Stromal cell of bone marrow (primary cell): ENCODE results near the gene CHSY3.

Experiments
- DNase-seq: peaks from one replicate; pipeline ENCODE4 v3.0.0-alpha.2; 2012; ENCODE audit warnings: low read depth

The CHSY3 gene

GRCh38 chr5:129945774-129946270 lies 41.6 kb downstream of the CHSY3 start:
- DNase-seq, result peak; percentile 28

- DNase-seq, result no peak
These were observed 46.8 kb downstream of the CHSY3 start for GRCh38 chr5:129951039-129951438.

DNA sequence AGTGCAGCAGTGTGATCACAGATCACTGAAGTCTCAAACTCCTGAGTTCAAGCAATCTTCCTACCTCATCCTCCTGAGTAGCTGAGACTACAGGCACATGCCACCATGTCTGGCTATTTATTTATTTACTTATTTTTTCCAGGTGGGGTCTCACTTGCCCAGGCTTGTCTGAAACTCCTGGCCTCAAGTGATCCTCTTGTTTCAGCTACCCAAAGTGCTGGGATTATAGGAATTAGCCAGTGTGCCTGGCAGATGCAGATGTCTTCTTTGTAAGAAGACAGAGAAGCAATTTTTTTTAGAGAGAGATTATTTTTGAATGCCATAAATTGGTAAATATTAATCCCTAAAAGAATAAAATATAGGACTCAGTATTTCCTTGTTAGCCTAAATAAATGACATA lies 54.3 kb downstream of the CHSY3 start:
- DNase-seq, result no peak

DNA sequence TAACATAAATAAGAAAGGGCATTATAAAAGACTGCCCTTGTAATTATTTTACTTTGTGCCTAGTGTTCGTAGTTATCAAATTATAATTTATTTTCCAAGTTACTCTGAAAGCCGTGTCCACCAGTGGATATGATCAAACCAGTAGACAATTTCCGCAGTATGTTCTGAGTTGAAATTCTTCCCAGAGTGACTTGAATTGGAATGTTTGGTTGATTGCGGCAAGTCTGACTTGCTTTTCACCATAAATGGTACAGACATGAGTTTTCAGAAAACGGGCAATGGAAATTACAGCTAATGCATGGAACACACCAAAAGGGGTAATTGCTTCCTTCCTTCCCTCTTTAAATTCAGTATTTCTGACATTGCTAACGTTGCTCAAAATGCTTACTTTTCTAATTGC lies 56.6 kb downstream of the CHSY3 start:
- peak; percentile 61 for DNase-seq

GRCh38 chr5:129962506-129962905 lies 58.2 kb downstream of the CHSY3 start:
- no peak for DNase-seq

DNA sequence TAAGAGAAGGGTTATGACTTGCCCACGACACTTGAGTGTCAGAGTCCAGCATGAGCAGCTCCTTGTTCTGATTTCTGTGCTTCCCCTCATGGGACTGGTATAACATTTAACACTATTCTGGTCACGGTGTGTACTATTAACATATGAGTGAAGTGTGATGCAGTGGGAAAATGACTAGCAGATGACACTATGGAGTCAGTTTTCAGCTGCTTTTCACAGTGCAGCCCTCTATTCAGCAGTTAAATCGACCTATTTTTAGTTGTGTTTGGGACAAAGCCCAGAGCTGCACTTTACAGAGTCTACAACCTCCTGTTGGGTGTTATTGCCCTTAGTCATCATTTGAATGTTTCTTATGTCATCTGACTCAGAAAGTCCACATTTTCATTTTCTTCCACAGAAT lies 59.1 kb downstream of the CHSY3 start:
- DNase-seq, result peak; percentile 96

DNA sequence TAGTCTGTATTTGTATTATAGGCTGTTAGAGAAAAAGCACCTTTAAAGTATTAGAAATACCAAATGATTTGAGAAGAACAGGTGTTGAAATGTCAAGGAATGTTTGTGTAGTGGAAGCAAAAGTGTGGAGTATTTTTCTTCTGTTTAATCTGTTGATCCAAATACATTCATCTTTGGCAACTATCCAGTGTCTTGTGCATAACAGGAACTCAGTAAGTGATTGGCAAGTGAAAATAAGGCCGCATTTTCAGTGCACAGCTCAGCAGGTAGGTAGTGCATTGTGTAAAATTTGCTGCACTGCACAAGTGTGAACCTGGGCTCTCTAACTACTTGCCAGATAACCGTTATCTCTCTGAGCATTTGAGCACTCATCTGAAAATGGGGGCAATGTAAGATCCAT lies 61.8 kb downstream of the CHSY3 start:
- DNase-seq, result no peak

DNA sequence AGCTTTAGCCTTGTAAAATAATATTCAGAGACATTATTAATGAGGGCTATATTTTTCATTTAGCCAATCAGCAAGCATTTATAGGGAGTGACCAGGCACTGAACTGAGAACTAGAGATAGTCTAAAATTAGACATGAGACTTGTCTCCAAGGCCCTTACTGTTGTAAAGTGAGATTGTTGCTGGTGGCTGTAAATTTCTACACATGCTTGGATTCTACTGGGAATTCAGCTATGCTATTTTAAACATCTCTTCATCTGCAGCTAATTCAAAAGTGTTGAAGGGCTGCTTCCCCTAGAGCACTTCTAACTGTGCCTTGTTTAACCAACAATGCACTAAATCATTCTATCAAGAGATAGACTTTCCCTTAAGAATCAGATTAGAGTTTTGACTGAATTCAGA lies 67.4 kb downstream of the CHSY3 start:
- no peak for DNase-seq

DNA sequence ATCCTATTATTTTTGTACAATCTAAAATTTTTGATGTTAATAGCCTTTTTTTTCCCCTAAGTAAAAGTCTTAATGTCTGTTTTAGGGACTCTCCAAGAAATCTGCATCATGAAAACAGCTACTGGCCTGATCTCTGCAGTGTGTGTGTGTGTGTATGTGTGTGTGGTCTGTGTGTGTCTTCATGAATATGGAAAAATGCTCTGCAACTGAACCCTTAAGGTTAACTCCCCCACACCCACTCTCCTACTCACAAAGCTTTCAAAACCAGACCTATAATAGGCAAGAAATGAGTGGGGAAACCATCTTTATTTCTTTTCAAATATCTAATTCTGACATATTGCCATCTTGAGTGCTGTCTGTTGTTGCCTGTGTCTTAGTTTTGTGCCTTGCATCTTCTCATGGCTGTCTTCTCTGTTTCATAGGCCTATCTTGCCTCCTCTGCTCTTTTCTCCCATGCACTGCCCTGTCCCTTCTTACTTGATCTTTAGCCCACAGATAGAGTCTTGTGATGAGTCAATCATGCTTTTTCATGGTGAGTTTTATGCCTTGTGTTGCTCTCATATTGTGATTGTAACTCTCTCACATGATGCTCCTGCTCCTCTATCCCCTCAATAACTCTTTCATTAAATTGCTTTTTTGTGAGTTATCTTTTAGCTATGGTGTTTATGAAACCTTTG lies 68.3 kb downstream of the CHSY3 start:
- DNase-seq, result no peak

DNA sequence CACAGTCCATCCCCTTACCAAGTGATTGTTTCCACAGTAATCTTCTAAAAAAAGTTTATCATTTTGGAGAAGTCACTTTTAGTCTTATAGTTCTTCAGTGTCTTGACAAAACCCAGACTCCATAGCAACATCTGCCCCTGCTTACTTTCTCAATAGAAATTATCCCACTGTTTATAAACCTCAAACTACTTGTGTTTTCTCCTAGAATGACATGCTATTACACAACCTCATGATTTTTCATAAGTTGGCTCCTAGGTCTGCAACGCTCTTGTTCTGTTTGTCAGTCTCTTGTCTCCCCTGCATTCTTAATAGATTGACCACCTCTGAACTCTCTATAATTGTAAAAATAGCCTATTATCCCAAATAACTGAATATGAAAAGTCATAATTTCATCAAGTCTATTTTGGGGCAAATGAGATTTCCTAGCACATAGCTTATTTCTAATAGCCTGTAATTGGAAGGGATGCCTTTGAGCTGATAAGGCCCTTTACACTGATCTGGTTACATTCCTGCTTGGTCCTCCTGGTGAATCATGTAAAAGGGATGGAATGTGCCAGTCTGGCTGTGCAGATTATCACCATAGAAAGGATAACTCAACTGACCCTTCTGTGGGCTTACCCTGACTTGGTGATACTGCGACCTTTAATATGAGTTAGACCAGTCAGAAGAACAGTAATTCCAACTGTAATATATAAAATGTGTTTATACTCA lies 69.6 kb downstream of the CHSY3 start:
- DNase-seq, result no peak

GRCh38 chr5:129977810-129978209 lies 73.5 kb downstream of the CHSY3 start:
- DNase-seq, result no peak

GRCh38 chr5:129978270-129978669 lies 74.0 kb downstream of the CHSY3 start:
- DNase-seq, result no peak

DNA sequence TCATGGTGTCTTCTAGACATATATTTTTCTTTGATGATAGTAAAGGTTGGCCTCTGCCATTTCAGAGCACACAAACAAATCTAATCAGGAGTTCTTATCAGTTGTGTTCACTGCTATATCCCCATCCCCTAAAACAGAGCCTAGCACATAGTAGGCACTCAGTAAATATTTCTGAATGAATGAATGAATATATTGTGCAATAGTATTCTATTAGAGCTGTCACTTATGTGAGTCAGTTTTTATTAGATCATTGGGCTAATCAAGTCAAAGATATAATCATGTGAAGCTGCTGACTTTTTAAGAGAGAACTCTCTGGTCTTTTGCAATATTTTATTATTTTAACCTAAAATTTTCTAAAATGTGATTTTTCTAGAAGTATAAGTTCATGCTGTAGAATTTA lies 84.2 kb downstream of the CHSY3 start:
- DNase-seq, result no peak

GRCh38 chr5:129991780-129992179 lies 87.5 kb downstream of the CHSY3 start:
- DNase-seq, result no peak

DNA sequence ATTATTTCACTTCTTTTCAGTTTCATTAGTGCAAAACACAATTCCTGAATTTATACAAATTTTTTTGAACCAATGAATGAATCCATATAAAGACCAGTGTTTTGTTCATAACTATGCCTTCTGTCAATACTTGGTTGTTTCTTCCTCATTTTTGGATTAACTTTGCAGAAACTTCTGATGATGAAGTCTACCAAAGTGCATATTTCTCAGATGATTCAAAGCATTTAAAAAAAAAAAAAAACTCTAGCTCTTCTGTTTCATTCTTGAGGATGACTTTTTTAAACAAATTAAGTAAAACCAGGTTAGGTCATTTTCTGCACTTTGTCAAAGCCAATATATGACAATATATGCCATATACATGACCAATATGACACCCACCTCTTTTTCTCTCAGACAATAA lies 92.6 kb downstream of the CHSY3 start:
- DNase-seq, result no peak

- DNase-seq, result no peak
These were observed 96.2 kb downstream of the CHSY3 start for GRCh38 chr5:130000460-130000859.

- DNase-seq, result no peak
These were observed 97.9 kb downstream of the CHSY3 start for GRCh38 chr5:130002183-130002582.

DNA sequence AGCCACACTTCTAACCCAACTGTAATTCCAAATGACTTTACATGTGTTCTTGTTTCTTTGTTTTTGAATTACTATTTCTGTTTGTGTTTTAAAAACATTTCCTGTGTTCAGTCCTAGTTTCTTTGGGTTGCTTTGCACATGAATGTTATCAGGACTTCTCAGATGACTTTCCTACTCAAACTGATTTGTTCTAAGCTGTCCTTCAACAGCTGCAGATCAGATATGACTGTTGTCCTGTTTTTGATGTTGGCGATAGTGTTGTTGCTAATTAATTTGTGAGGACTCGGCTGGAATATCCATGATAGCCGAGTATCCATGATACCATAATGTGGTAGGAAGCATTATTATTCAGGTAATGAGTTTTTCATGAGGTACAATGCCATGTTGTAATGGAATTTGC lies 98.6 kb downstream of the CHSY3 start:
- no peak for DNase-seq

GRCh38 chr5:130011986-130012385 lies 107.7 kb downstream of the CHSY3 start:
- DNase-seq, result no peak

DNA sequence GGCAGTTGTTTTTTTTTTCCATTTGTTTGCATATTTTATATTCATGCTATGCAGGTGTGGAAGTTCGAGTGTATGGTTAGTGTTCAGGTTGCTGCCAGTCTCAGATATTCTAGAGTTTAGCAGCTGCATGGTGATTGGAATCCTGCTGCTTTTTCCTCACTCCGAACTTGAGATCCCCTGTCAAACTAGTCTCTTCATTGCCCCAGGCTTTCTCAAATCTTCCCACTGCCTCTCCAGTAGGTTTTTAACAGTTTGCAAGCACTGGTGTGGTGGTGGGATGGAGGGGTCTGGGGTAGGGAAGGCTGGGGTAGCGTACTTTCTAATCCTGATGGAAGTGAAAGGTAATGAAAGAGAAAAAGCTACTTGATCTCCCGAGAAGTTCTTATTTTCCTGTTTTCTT lies 112.9 kb downstream of the CHSY3 start:
- DNase-seq, result no peak

DNA sequence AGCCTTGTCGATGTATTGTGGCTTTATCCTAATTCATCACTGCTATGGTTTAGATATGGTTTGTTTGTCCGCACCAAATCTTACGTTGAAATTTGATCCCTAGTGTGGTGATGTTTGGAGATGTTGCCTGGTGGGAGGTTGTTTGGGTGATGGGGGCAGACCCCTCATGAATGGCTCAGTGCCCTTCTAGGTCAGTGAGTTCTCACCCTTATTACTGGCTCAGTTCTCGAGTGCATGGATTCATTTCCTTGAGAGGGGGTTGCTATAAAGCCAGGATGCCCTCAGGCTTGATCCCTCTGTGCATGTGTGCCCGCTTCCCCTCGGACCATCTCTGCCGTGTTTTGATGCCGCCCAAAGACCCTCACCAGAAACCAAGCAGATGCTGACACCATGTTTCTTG lies 114.4 kb downstream of the CHSY3 start:
- DNase-seq, result no peak

DNA sequence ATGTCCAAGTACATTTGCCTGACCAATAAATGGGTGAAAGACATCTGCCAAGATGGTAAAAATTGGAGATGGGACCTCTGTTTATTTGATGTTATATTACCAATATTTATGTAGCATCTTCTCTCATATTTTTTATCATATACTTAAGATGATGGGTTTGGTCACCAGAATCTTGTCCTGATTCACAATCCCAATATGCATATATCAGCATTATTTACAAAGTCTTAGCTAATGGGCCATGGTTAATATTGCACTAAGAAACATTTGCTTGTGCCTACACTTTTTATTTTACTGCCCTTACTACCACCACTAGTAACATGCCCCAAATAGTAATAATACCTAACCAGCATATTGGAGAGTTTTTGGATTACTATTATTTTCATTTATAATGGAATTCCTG lies 116.7 kb downstream of the CHSY3 start:
- no peak for DNase-seq

- no peak for DNase-seq
These were observed 117.6 kb downstream of the CHSY3 start for GRCh38 chr5:130021876-130022275.

DNA sequence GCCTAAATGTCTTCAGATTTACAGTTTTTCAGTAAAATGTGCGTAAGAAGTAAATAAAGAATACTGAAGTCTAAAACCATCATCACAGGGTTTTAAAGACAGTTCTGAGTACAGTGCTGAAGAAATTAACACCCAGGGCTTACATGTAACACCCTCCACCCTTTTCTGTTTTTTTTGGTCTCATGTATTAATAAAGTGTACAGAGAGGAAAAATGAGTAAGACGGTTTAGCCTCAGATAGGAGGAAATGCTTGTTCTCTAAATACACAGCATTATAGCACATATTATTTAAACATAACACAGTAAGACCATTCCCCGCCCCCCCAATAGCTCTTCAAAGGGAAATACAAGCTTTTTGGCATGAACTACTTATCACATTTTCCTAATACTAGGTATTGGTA lies 119.3 kb downstream of the CHSY3 start:
- no peak for DNase-seq
